ENCODE data around the gene FOXD1. TPM values are rescaled to one million over a fixed set of nuclear protein-coding genes. Genes with fewer than 3 reads are reported as not detected.

Gene FOXD1
- total RNA-seq, 1 experiment from 2014 or later = 50.9 TPM

DNA sequence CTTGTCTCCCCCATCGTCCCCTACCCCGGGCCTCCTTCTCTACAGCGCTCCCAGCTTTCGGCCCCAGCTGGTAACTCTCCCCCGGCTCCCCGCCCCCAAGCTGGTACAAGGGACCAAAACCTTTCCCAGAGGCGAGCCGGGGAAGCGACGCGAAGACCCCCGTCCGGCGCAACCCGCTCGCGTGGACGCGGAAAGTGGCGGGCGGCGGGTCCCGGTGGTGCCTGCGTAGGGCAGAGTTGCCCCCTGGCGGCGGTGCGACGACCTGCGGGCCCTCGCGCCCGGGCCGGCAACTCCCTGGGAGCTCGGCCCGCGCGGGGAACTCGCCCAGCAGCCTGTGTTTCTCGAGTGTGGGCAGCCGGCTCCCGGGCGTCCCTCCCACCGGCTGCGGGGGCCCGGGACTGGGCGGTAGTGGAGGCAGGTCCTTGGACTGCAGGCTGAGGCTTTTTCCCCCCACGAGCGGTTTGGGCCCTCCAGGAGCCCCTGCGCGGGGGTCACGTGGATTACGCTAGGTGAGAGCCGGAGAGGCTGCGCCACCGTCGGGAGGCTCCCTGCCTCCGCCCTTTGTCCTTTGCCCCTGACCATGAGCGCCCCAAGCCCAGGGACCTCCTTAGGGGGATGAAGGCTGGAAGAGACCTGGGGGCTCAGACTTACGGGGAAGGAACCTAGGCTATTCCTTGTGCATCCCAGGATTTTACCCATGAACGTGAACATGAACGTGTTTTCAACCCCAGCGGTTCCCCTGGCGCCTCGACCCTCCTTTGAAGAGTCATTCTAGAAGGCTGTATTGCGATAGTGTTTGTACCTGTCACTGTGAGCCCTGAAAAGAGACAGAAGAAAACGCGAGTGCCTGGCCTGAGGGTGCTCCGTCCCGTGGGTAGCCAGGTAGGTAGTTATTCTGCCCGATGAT is 2.9 kb upstream of the FOXD1 start:
- TF ChIP-seq, protein P1, sequence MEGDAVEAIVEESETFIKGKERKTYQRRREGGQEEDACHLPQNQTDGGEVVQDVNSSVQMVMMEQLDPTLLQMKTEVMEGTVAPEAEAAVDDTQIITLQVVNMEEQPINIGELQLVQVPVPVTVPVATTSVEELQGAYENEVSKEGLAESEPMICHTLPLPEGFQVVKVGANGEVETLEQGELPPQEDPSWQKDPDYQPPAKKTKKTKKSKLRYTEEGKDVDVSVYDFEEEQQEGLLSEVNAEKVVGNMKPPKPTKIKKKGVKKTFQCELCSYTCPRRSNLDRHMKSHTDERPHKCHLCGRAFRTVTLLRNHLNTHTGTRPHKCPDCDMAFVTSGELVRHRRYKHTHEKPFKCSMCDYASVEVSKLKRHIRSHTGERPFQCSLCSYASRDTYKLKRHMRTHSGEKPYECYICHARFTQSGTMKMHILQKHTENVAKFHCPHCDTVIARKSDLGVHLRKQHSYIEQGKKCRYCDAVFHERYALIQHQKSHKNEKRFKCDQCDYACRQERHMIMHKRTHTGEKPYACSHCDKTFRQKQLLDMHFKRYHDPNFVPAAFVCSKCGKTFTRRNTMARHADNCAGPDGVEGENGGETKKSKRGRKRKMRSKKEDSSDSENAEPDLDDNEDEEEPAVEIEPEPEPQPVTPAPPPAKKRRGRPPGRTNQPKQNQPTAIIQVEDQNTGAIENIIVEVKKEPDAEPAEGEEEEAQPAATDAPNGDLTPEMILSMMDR (IDR thresholded peaks at IDR 0.05; ENCODE audit: unreplicated experiment) = peak; percentile 91
- H3K27ac Mint-ChIP-seq (ENCODE audit: low read depth, unreplicated experiment) = no peak overlapping the region
- no TSS peak for BruUV-seq (replicated peaks)

DNA sequence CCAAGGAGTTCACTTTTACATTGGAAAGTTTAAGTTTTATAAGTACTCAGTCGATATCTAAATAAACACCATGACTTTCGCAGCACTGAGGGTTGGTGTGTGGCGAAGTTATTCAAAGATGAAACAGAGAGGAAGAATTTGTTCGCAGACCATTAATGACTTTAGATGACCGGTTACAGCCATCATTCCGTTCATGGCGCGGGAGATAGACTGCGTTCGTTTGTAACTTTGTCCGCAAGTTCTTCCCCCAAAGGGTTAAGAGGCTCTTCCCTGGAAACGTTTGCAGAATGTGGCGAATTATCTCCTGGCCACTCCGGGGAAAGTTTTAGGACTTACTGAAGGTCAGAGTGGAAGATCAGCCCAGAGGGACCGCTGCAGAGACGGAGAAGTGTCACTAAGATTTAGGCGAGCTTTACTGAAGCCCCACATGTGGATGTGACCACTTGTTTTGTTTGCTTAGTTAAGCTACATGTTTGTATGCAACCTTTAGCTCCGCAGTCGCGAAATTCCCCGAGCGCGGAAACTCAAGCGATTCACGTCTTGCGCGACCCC is 2.2 kb upstream of the FOXD1 start:
- peak overlapping the region; percentile 52 for H3K4me3 Mint-ChIP-seq (ENCODE audit: unreplicated experiment)
- ChIA-PET POLR2A (interaction anchor here (0.9 to 2.5 kb wide), 8 partner anchors 22 to 366 kb away, joined by 3 to 34 read pairs (median 4); partner anchors contain the start of gene BTF3), CTCF (interaction anchor here (0.6 to 2.4 kb wide), 60 partner anchors 9 to 537 kb away, joined by 3 to 95 read pairs (median 4); partner anchors contain the start of gene TMEM174)
- no TSS peak for BruUV-seq (replicated peaks)
- TF ChIP-seq, protein P1 (IDR thresholded peaks at IDR 0.05; ENCODE audit: unreplicated experiment) = no peak
- H3K9me3 Mint-ChIP-seq (ENCODE audit: unreplicated experiment) = no peaks in the 10 kb centered on the region
- no peaks in the 10 kb centered on the region for H3K36me3 Mint-ChIP-seq (ENCODE audit: insufficient read depth, unreplicated experiment)
- H3K27ac Mint-ChIP-seq (ENCODE audit: low read depth, unreplicated experiment) = no peak overlapping the region
- intact Hi-C loops (cut with micrococcal nuclease) = loop anchor here (1.0 to 10.0 kb wide), 4 partner anchors 84 to 528 kb away; partner anchors contain the start of gene FCHO2
- H3K4me1 Mint-ChIP-seq (ENCODE audit: insufficient read depth, unreplicated experiment) = peaks cover 5% of the 10 kb centered on the region
- DNase-seq (ENCODE audit: unreplicated experiment) = no peak
- no peaks in the 10 kb centered on the region for H3K27me3 Mint-ChIP-seq (ENCODE audit: insufficient read depth, unreplicated experiment)

More for the DNA sequence above, 2.9 kb upstream of the FOXD1 start:
- Mint-ChIP-seq H3K36me3 (ENCODE audit: insufficient read depth, unreplicated experiment) (no peaks in the 10 kb centered on the region), H3K4me3 (ENCODE audit: unreplicated experiment) (peak overlapping the region; percentile 52), H3K9me3 (ENCODE audit: unreplicated experiment) (no peaks in the 10 kb centered on the region), H3K4me1 (ENCODE audit: insufficient read depth, unreplicated experiment) (peaks cover 5% of the 10 kb centered on the region), H3K27me3 (ENCODE audit: insufficient read depth, unreplicated experiment) (no peaks in the 10 kb centered on the region)
- DNase-seq (ENCODE audit: unreplicated experiment) = peak; percentile 45
- POLR2A ChIA-PET = interaction anchor here (0.8 to 2.5 kb wide), 9 partner anchors 21 to 367 kb away, joined by 3 to 34 read pairs (median 4); partner anchors contain the start of gene BTF3
- intact Hi-C loops (cut with micrococcal nuclease) = loop anchor here (1.0 to 10.0 kb wide), 5 partner anchors 83 to 529 kb away; partner anchors contain the start of gene FCHO2
- CTCF ChIA-PET = interaction anchor here (0.5 to 2.4 kb wide), 67 partner anchors 8 to 538 kb away, joined by 3 to 95 read pairs (median 4); partner anchors contain the start of gene TMEM174

DNA sequence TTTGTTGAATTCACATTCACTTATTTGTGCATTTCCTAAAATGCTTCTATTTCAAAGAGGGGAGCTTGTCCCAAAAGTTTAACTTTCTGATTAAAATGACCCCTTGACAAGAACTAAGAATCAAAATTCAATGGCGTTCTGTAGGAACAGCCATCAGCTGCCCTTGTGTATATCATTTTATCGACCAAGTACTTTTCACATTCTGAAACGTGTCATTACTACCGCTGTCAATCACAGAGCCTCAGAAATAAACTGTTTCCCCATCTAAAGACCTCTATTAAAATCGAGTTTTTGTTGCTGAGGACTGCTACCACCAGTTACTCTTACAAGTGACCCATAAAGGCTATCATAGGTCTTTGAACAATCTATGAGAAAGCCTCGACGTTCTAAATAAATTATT is 1.6 kb upstream of the FOXD1 start:
- intact Hi-C loops (cut with micrococcal nuclease) = loop anchor here (5.0 to 10.0 kb wide), 3 partner anchors 85 to 528 kb away; partner anchors contain the start of gene FCHO2
- no peak for DNase-seq (ENCODE audit: unreplicated experiment)
- Mint-ChIP-seq H3K9me3 (ENCODE audit: unreplicated experiment) (no peaks in the 10 kb centered on the region), H3K27me3 (ENCODE audit: insufficient read depth, unreplicated experiment) (no peaks in the 10 kb centered on the region), H3K27ac (ENCODE audit: low read depth, unreplicated experiment) (no peak overlapping the region), H3K4me1 (ENCODE audit: insufficient read depth, unreplicated experiment) (peaks cover 6% of the 10 kb centered on the region), H3K36me3 (ENCODE audit: insufficient read depth, unreplicated experiment) (no peaks in the 10 kb centered on the region), H3K4me3 (ENCODE audit: unreplicated experiment) (peak overlapping the region; percentile 52)
- CTCF ChIA-PET = interaction anchor here (0.7 to 2.4 kb wide), 3 partner anchors 234 to 366 kb away, joined by 3 to 95 read pairs (median 3); no protein-coding TSS in a partner anchor
- BruUV-seq (replicated peaks) = no TSS peak
- POLR2A ChIA-PET = interaction anchor here (0.8 to 2.5 kb wide), 4 partner anchors 49 to 367 kb away, joined by 3 to 34 read pairs (median 4); partner anchors contain the start of gene BTF3
- TF ChIP-seq, protein P1 (IDR thresholded peaks at IDR 0.05; ENCODE audit: unreplicated experiment) = no peak
